Neural cell (in vitro differentiated cells): Measurements from ENCODE around the gene USP3. TPM values are rescaled to one million over a fixed set of nuclear protein-coding genes. Genes with fewer than 3 reads are reported as not detected.

Source experiments
- H2AFZ ChIP-seq: fragments of 200-600, 300-800 bp; sonication (generic), shearing (Covaris generic); 2 replicates; pipeline ENCODE4 v1.6.0; 2014; ENCODE audit warnings: low read depth, mild to moderate bottlenecking, antibody characterized with exemption, low read length, moderate library complexity
- H3F3A ChIP-seq: fragments of 200-600 bp; shearing (Covaris generic); 2 replicates; pipeline ENCODE4 v1.6.1; 2016; ENCODE audit warnings: mild to moderate bottlenecking, moderate library complexity, mixed read lengths, antibody characterized with exemption, low read length; ENCODE audit not compliant: insufficient read depth, poor library complexity, severe bottlenecking
- H3K27ac ChIP-seq: fragments of 200-600, 300-800 bp; sonication (generic), shearing (Covaris generic); 2 replicates; pipeline ENCODE4 v1.5.1; 2014; ENCODE audit warnings: mild to moderate bottlenecking, low read length, moderate library complexity
- H3K27me3 ChIP-seq: fragments of 300-800, 200-600 bp; sonication (generic), shearing (Covaris generic); 2 replicates; pipeline ENCODE4 v1.6.0; 2014; ENCODE audit warnings: mild to moderate bottlenecking, low read depth, low read length, moderate library complexity; ENCODE audit not compliant: insufficient read depth
- H3K36me3 ChIP-seq: fragments of 300-800, 200-600 bp; sonication (generic), shearing (Covaris generic); 2 replicates; pipeline ENCODE4 v1.5.1; 2014; ENCODE audit warnings: mild to moderate bottlenecking, antibody characterized with exemption, low read length, moderate library complexity; ENCODE audit not compliant: insufficient read depth
- H3K4me2 ChIP-seq: fragments of 300-800, 200-600 bp; sonication (generic), shearing (Covaris generic); 2 replicates; pipeline ENCODE4 v1.6.0; 2014; ENCODE audit warnings: mild to moderate bottlenecking, low read length
- H3K4me3 ChIP-seq: fragments of 300-800, 200-600 bp; sonication (generic), shearing (Covaris generic); 2 replicates; pipeline ENCODE4 v1.5.1; 2014; ENCODE audit warnings: mild to moderate bottlenecking, low read length, moderate library complexity
- H3K79me2 ChIP-seq: fragments of 200-600 bp; shearing (Covaris generic); replicated peaks from 2 replicates; pipeline ENCODE4 v1.6.0; 2014; ENCODE audit warnings: mild to moderate bottlenecking, low read length, moderate library complexity; ENCODE audit not compliant: insufficient read depth
- H3K9ac ChIP-seq: fragments of 300-800, 200-600 bp; sonication (generic), shearing (Covaris generic); 2 replicates; pipeline ENCODE4 v1.6.1; 2016; ENCODE audit warnings: mild to moderate bottlenecking, low read length, mixed read lengths
- H3K9me2 ChIP-seq: fragments of 200-600 bp; shearing (Covaris generic); 2 replicates; pipeline ENCODE4 v1.6.1; 2016; ENCODE audit warnings: mild to moderate bottlenecking, low read length, mixed read lengths; ENCODE audit not compliant: insufficient read depth
- H3K9me3 ChIP-seq: fragments of 200-600, 300-800 bp; sonication (generic), shearing (Covaris generic); 2 replicates; pipeline ENCODE4 v1.6.1; 2016; ENCODE audit warnings: mild to moderate bottlenecking, mixed run types, low read length, moderate library complexity, mixed read lengths
- H4K20me1 ChIP-seq: fragments of 200-600 bp; shearing (Covaris generic); 2 replicates; pipeline ENCODE4 v1.6.1; 2016; ENCODE audit warnings: mild to moderate bottlenecking, mixed run types; ENCODE audit not compliant: insufficient read depth
- CTCF ChIP-seq: fragments of 450-650 bp; IDR thresholded peaks from 2 replicates; pipeline ENCODE4 v1.5.1; 2014; ENCODE audit warnings: antibody characterized with exemption, mild to moderate bottlenecking, moderate library complexity; ENCODE audit not compliant: poor library complexity, severe bottlenecking
- EP300 ChIP-seq: fragments of 450-650 bp; conservative IDR thresholded peaks from 2 replicates; pipeline ENCODE4 v1.6.1; 2014; ENCODE audit warnings: antibody characterized with exemption, mild to moderate bottlenecking, moderate library complexity; ENCODE audit not compliant: poor library complexity, severe bottlenecking
- EZH2 ChIP-seq: fragments of 200-600, 300-800 bp; shearing (Covaris generic), sonication (generic); IDR thresholded peaks from 2 replicates; pipeline ENCODE4 v1.6.1; 2014; ENCODE audit warnings: antibody characterized with exemption, low read length, borderline replicate concordance, mild to moderate bottlenecking; ENCODE audit not compliant: insufficient read depth, poor library complexity, severe bottlenecking
- MXI1 ChIP-seq: fragments of 450-650 bp; conservative IDR thresholded peaks from 2 replicates; pipeline ENCODE4 v1.6.1; 2014; ENCODE audit warnings: antibody characterized with exemption, mild to moderate bottlenecking; ENCODE audit not compliant: poor library complexity, severe bottlenecking
- POLR2AphosphoS5 ChIP-seq: IDR thresholded peaks from 2 replicates; pipeline ENCODE4 v1.6.1; 2012
- RAD21 ChIP-seq: fragments of 450-650 bp; conservative IDR thresholded peaks from 2 replicates; pipeline ENCODE4 v1.6.1; 2014; ENCODE audit warnings: antibody characterized with exemption, mild to moderate bottlenecking, moderate library complexity
- REST ChIP-seq: IDR thresholded peaks from 2 replicates; pipeline ENCODE4 v1.6.1; 2012; ENCODE audit warnings: borderline replicate concordance
- SMC3 ChIP-seq: fragments of 450-650 bp; conservative IDR thresholded peaks from 2 replicates; pipeline ENCODE4 v1.6.1; 2014; ENCODE audit warnings: antibody characterized with exemption, mild to moderate bottlenecking, moderate library complexity; ENCODE audit not compliant: poor library complexity
- TAF1 ChIP-seq: IDR thresholded peaks from 2 replicates; pipeline ENCODE4 v1.6.1; 2012; ENCODE audit warnings: low read depth
- polyA plus RNA-seq: library from polyadenylated mRNA; depleted of rRNA; stranded (reverse); fragments of >200 nt; gene quantifications from 2 replicates; pipeline ENCODE4 v1.2.3, GENCODE V29; 2014

Gene USP3
- polyA plus RNA-seq, 1 donor from 2014 or later = 68.0 TPM

DNA sequence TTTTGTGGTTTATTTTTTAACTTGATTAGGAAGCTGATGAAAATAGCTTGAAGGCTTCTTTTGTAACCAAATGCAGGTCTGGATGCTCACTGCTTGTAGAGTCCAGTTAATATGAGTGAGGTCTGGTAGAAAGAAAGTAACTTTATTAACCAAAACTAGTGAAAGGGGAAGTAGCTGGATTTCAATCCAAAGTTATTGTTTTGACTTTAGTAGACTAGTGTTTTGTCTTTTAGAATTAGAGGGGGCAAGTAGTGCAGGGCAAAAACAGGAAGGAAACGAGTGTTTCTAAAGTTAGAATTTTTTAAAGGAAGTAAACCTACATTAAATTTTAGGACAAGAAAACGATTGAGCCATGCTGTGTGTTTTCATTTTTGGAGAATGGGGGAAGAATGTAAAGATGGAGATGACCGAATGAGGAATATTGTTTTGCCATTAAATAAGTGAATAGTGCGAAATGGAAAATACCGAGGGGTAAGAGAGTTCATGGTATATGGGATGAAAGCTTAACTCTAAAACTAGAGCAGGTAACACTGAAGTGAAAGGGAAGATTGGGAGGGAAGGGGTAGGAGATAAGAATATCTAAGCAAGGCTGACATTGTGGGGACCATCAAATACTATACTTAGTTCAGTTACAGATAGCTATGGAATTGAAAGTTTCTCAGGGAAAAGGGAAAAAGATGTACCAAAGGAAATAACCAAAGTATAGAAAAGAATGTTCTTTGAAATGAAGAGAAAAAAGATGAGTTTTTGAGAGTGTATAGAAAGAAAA, 40.0 kb downstream of the USP3 start:
- no peak overlapping the region for H3K4me2 ChIP-seq
- TF ChIP-seq REST (no peak), CTCF (no peak), EZH2 (no peak), EP300 (no peak), MXI1 (no peak)
- no peak overlapping the region for H3K4me3 ChIP-seq

GRCh38 chr15:63545520-63545919, 41.1 kb downstream of the USP3 start:
- Histone ChIP-seq H3K4me3 (no peak overlapping the region), H3K9me3 (no peaks in the 10 kb centered on the region), H2AFZ (no peak overlapping the region), H3K79me2 (peaks cover 23% of the 10 kb centered on the region), H3K9ac (no peak overlapping the region), H4K20me1 (no peaks in the 10 kb centered on the region), H3K27ac (no peak overlapping the region), H3F3A (no peaks in the 10 kb centered on the region), H3K9me2 (no peaks in the 10 kb centered on the region), H3K36me3 (peaks cover under 1% of the 10 kb centered on the region), H3K27me3 (no peaks in the 10 kb centered on the region), H3K4me2 (no peak overlapping the region)
- no peak for TF ChIP-seq RAD21
- no peak for TF ChIP-seq POLR2AphosphoS5
- no peak for TF ChIP-seq EZH2
- TF ChIP-seq REST = no peak
- TF ChIP-seq TAF1 = no peak
- no peak for TF ChIP-seq CTCF
- TF ChIP-seq SMC3 = no peak
- no peak for TF ChIP-seq EP300
- no peak for TF ChIP-seq MXI1

More for the DNA sequence above, 40.0 kb downstream of the USP3 start:
- Histone ChIP-seq H3K9me3 (no peaks in the 10 kb centered on the region), H3K9ac (no peak overlapping the region), H3K79me2 (peaks cover 20% of the 10 kb centered on the region), H3K36me3 (peaks cover 4% of the 10 kb centered on the region), H4K20me1 (no peaks in the 10 kb centered on the region), H2AFZ (no peak overlapping the region), H3K27me3 (no peaks in the 10 kb centered on the region), H3F3A (no peaks in the 10 kb centered on the region), H3K9me2 (no peaks in the 10 kb centered on the region), H3K27ac (no peak overlapping the region)
